ENCODE results near the gene C13orf46. TPM values are rescaled to one million over a fixed set of nuclear protein-coding genes. Genes with fewer than 3 reads are reported as not detected.

The C13orf46 gene
- total and polyA plus RNA-seq, 2 donors (not counting 1 experiment from before 2014, with no cell fraction given): 1.4 to 4.8 TPM

- Histone ChIP-seq H4K20me1 (ENCODE audit: control insufficient read depth, insufficient read depth, low read length, poor library complexity, severe bottlenecking) (no peaks in the 10 kb centered on the region), H3K4me2 (replicated peaks; ENCODE audit: low read depth, low read length, poor library complexity, severe bottlenecking) (no peak overlapping the region), H3K79me2 (ENCODE audit: control insufficient read depth, insufficient read depth, low read length) (no peaks in the 10 kb centered on the region), H3K36me3 (replicated peaks in 1 of 2; ENCODE audit: control extremely low read depth in 1 of 2, control insufficient read depth in 1 of 2, extremely low read depth in 1 of 2, insufficient read depth in 2 of 2, low read length in 1 of 2) (no peaks in the 10 kb centered on the region), H3K9ac (ENCODE audit: low read length) (no peak overlapping the region), H3K9me3 (ENCODE audit: control extremely low read depth in 1 of 3, control insufficient read depth in 2 of 3, insufficient read depth in 1 of 3, low read length in 2 of 3) (peaks cover 0 to 4% (median 0%) of the 10 kb centered on the region in 3 donors), H3K27me3 (replicated peaks in 1 of 4; ENCODE audit: control extremely low read depth in 1 of 4, control insufficient read depth in 3 of 4, insufficient read depth in 4 of 4, low read length in 3 of 4) (no peaks in the 10 kb centered on the region), H3K27ac (ENCODE audit: low read length in 2 of 2) (no peak overlapping the region), H3K4me3 (ENCODE audit: control extremely low read depth in 1 of 5, extremely low read depth in 1 of 5, insufficient read depth in 1 of 5, low read depth in 2 of 5, low read length in 4 of 5) (no peak overlapping the region), H3K4me1 (ENCODE audit: control insufficient read depth in 2 of 2, insufficient read depth in 2 of 2, low read length in 2 of 2) (no peaks in the 10 kb centered on the region), H2AFZ (ENCODE audit: insufficient read depth, low read depth, low read length, poor library complexity, severe bottlenecking) (no peak overlapping the region)
- TF ChIP-seq CTCF (IDR thresholded peaks at IDR 0.05): no peak
- TF ChIP-seq EZH2 (IDR thresholded peaks at IDR 0.05; ENCODE audit: borderline replicate concordance, insufficient read depth, low read depth, low read length, poor library complexity, severe bottlenecking): no peak
- ChIA-PET POLR2A (no interaction called here), CTCF (no interaction called here)
- no peaks in the 10 kb centered on the region for H3K9me3 Mint-ChIP-seq (ENCODE audit: insufficient read depth)
- ATAC-seq (ENCODE audit: low read depth) (no peak), DNase-seq (no peak)
- no peak overlapping the region for H3K27ac Mint-ChIP-seq
- H3K4me3 Mint-ChIP-seq: no peak overlapping the region
- WGBS (ENCODE audit: insufficient coverage): 73% methylated on average over 14 of the region's 16 CpGs
- H3K27me3 Mint-ChIP-seq: peaks cover 17% of the 10 kb centered on the region
- intact Hi-C loops (cut with micrococcal nuclease): no loop called here
- no peaks in the 10 kb centered on the region for H3K4me1 Mint-ChIP-seq
Measured at GRCh38 chr13:113941571-113942191, 32.2 kb downstream of the C13orf46 start.

DNA sequence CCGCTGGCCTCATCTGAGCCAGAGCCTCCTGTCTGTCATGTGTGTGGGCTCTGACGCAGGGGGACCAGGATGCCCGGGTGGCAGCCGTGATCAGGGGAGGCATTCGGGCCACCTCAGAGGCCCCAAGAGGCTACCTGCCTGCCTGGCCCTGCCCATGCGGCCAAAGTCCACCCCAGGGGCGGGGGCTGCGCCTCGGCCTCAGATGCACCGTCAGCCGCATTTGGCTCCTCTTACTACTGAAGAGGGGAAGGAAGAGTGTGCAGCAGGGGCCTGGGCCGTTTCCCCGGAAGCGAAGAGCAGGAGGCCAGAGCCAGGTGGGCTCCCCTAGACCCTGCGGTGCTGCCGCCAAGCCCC, 34.0 kb downstream of the C13orf46 start:
- Mint-ChIP-seq H3K4me3 (no peak overlapping the region), H3K27ac (no peak overlapping the region), H3K4me1 (no peaks in the 10 kb centered on the region), H3K9me3 (ENCODE audit: insufficient read depth) (no peaks in the 10 kb centered on the region), H3K27me3 (peaks cover 17% of the 10 kb centered on the region)
- Histone ChIP-seq H4K20me1 (ENCODE audit: control insufficient read depth, insufficient read depth, low read length, poor library complexity, severe bottlenecking) (no peaks in the 10 kb centered on the region), H3K4me2 (replicated peaks; ENCODE audit: low read depth, low read length, poor library complexity, severe bottlenecking) (no peak overlapping the region), H3K27me3 (replicated peaks in 1 of 4; ENCODE audit: control extremely low read depth in 1 of 4, control insufficient read depth in 3 of 4, insufficient read depth in 4 of 4, low read length in 3 of 4) (peaks cover 0 to 1% (median 0%) of the 10 kb centered on the region in 4 experiments), H2AFZ (ENCODE audit: insufficient read depth, low read depth, low read length, poor library complexity, severe bottlenecking) (no peak overlapping the region), H3K9me3 (ENCODE audit: control extremely low read depth in 1 of 3, control insufficient read depth in 2 of 3, insufficient read depth in 1 of 3, low read length in 2 of 3) (peaks cover 0 to 4% (median 0%) of the 10 kb centered on the region in 3 donors), H3K36me3 (replicated peaks in 1 of 2; ENCODE audit: control extremely low read depth in 1 of 2, control insufficient read depth in 1 of 2, extremely low read depth in 1 of 2, insufficient read depth in 2 of 2, low read length in 1 of 2) (no peaks in the 10 kb centered on the region), H3K9ac (ENCODE audit: low read length) (no peak overlapping the region), H3K79me2 (ENCODE audit: control insufficient read depth, insufficient read depth, low read length) (no peaks in the 10 kb centered on the region), H3K4me3 (ENCODE audit: control extremely low read depth in 1 of 5, extremely low read depth in 1 of 5, insufficient read depth in 1 of 5, low read depth in 2 of 5, low read length in 4 of 5) (no peak overlapping the region), H3K27ac (ENCODE audit: low read length in 2 of 2) (no peak overlapping the region), H3K4me1 (ENCODE audit: control insufficient read depth in 2 of 2, insufficient read depth in 2 of 2, low read length in 2 of 2) (no peaks in the 10 kb centered on the region)
- ChIA-PET CTCF (no interaction called here), POLR2A (no interaction called here)
- DNase-seq (no peak), ATAC-seq (ENCODE audit: low read depth) (no peak)
- no peak for TF ChIP-seq CTCF (IDR thresholded peaks at IDR 0.05)
- no peak for TF ChIP-seq EZH2 (IDR thresholded peaks at IDR 0.05; ENCODE audit: borderline replicate concordance, insufficient read depth, low read depth, low read length, poor library complexity, severe bottlenecking)
- 81% methylated on average over 16 of the region's 16 CpGs for WGBS (ENCODE audit: insufficient coverage)
- intact Hi-C loops (cut with micrococcal nuclease): no loop called here

Data from B cell (primary cell).